T47D (cell line): Measurements from ENCODE around the gene CAMP.
"Not testable (repeated sequence)": the region's sequence is repeated elsewhere in the genome, so short reads cannot be mapped to it uniquely, and the experiment has no call there.

Source experiments
- DNase-seq, 2 experiments: peaks; one replicate each; pipeline versions ENCODE4 v3.0.0 to v3.0.0-alpha.2; 2011 to 2012; ENCODE audit warnings: low read depth in 1 of 2, low spot score in 1 of 2
- JUND ChIP-seq: IDR thresholded peaks from 2 replicates; pipeline ENCODE4 v1.6.1; 2012; ENCODE audit warnings: low read depth
- in situ Hi-C: cut with HindIII; loops from 2 replicates; pipeline ENCODE4 v1.10.0; 2016; ENCODE audit warnings: low sequenced_read_pairs, low pct_unique_long_range_greater_than_20kb

CAMP gene

GRCh38 chr3:48244461-48244860 is 21.2 kb downstream of the CAMP start:
- no peak for TF ChIP-seq JUND
- in situ Hi-C loops: no loop called here
- DNase-seq: no peak

DNA sequence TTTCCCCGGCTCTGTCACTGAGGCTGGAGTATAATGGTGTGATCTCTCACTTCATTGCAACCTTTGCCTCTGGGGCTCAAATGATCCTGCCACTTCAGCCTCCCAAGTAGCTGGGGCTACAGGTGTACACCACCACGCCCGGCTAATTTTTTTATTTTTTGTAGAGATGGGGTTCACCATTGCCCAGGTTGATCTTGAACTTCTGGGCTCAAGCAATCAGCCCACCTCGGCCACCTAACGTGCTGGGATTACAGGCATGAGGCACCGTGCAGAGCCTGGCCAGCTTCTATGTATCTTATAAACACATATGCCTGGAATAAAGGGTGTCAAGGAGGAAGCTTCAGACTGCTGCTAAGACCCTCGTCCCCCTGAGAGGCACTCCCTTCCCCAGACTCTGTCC is 21.8 kb downstream of the CAMP start:
- DNase-seq: no peak
- in situ Hi-C loops: no loop called here
- no peak for TF ChIP-seq JUND

DNA sequence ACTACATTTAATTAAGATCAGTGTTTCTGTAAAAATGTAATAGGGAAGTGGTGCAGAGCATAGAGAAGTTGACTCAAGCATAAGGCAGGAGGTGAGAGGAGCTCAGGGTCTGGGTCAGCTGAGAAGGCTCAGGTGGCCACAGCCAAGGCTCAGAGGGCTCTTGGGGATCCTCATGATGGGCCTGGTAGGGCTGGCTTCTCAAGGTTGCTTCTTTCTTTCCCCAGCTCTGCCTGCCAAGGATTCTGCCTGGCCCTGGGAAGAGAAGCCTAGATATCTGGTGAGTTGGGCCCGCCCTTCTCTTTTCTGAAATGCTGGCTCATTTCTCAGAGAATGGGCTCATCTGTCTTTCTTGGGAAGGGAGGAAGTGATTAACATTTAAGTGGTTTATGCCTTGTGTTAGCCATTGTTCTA is 24.1 kb downstream of the CAMP start:
- TF ChIP-seq JUND: no peak
- DNase-seq: no peak
- in situ Hi-C loops: no loop called here

DNA sequence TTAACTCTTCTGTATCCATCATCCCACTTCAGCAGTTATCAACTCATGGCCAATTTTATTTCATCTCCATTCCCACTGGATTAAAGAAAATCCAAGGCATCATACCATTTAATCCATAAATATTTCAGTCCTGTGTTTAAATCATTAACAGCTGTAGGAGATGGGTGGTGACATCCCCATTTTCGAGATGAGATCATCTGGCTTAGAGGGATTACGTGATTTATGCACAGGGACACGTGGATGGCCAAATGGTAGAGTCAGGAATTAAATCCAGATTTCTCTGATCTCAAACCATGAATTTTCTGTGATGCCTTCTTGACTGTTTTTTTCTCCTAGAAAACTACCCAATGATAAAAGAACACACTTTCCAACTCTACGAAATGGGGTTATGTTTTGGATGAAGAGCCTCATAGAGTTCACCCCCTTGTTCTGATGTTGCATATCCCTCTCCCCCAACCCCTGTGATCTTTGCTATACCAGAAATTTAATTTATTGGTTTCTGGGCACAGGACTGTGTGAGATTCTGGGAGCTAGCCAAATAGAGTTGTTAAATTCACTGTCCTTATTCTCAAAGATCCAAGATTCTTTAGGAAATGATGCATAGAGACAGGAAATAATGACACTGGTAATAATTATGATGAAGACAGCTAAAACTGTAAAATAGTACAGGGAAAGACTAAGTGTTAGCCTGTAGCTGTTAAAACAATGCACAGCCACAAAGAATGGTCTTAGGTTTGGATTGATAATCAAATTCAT is 25.0 kb downstream of the CAMP start:
- in situ Hi-C loops: no loop called here
- DNase-seq: no peak
- TF ChIP-seq JUND: no peak

GRCh38 chr3:48256557-48256956 is 33.3 kb downstream of the CAMP start:
- no peak for TF ChIP-seq JUND
- DNase-seq: no peak
- in situ Hi-C loops: no loop called here

GRCh38 chr3:48258530-48258929 is 35.2 kb downstream of the CAMP start:
- in situ Hi-C loops: no loop called here
- no peak for TF ChIP-seq JUND
- DNase-seq: no peak

GRCh38 chr3:48267782-48268181 is 44.5 kb downstream of the CAMP start:
- no peak for TF ChIP-seq JUND
- in situ Hi-C loops: no loop called here
- no peak for DNase-seq

GRCh38 chr3:48268381-48268935 is 45.2 kb downstream of the CAMP start:
- TF ChIP-seq JUND: no peak
- in situ Hi-C loops: no loop called here
- DNase-seq: peak in 1 of 2 experiments; percentile 59

DNA sequence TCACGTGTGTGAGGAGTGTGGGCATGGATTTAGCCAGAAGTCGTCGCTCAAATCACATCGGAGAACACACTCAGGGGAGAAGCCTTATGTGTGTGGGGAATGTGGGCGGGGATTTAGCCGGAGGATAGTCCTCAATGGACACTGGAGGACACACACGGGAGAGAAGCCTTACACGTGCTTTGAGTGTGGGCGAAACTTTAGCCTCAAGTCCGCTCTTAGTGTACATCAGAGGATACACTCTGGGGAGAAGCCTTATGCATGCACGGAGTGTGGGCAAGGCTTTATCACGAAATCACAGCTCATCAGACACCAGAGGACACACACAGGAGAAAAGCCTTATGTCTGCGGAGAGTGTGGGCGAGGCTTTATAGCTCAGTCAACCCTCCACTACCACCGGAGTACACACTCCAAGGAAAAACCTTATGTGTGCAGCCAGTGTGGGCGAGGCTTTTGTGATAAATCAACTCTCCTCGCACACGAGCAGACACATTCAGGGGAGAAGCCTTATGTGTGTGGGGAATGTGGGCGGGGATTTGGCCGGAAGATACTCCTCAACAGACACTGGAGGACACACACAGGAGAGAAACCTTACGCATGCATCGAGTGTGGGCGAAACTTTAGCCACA is 45.8 kb downstream of the CAMP start:
- in situ Hi-C loops: no loop called here
- TF ChIP-seq JUND: no peak
- DNase-seq: no peak

GRCh38 chr3:48269592-48269991 is 46.3 kb downstream of the CAMP start:
- in situ Hi-C loops: no loop called here
- DNase-seq: no peak
- no peak for TF ChIP-seq JUND

DNA sequence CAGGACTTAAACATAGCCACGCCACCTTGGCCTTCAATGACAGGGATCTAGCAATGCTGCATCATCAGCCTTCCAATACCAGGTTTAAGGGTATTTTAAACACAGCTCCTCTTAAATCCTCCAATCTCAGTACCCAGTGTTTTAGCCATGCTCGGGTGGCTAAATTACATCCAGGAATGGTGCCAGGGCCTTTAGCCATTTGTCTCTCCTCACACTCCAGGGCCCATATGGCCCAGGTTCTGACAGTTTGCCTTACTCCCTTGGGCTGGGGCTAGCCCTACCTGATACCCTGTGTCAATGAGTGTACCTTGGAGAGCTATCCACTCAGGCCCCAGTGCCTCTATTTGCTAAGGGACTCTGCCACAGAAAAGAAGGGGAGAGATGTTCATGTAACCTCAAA is 47.0 kb downstream of the CAMP start:
- in situ Hi-C loops: no loop called here
- DNase-seq: no peak
- TF ChIP-seq JUND: no peak

- DNase-seq, in situ Hi-C loops: not testable (repeated sequence)
Observed at GRCh38 chr3:48271223-48271622, 47.9 kb downstream of the CAMP start.

GRCh38 chr3:48271763-48272498 is 48.6 kb downstream of the CAMP start:
- TF ChIP-seq JUND: no peak
- DNase-seq: no peak
- in situ Hi-C loops: no loop called here
